GM19397 (cell line): ENCODE data around the gene TRNAU1AP.
"Not testable (repeated sequence)": the region's sequence is repeated elsewhere in the genome, so short reads cannot be mapped to it uniquely, and the experiment has no call there.

Experiments
- ATAC-seq: cut with Tn5 transposase; IDR thresholded peaks from one replicate; pipeline ENCODE4 v1.9.1; 2021; ENCODE audit warnings: mild to moderate bottlenecking, moderate library complexity; ENCODE audit not compliant: unreplicated experiment

TRNAU1AP gene

GRCh38 chr1:28552758-28553663 is at the start of gene TRNAU1AP:
TRNAU1AP (plus strand) TSS chr1:28553085; CDS start chr1:28553111, 26 bp downstream.
- ATAC-seq, result peak; percentile 92

- no peak for ATAC-seq
Measured at GRCh38 chr1:28503117-28503516, 49.8 kb upstream of the TRNAU1AP start.

DNA sequence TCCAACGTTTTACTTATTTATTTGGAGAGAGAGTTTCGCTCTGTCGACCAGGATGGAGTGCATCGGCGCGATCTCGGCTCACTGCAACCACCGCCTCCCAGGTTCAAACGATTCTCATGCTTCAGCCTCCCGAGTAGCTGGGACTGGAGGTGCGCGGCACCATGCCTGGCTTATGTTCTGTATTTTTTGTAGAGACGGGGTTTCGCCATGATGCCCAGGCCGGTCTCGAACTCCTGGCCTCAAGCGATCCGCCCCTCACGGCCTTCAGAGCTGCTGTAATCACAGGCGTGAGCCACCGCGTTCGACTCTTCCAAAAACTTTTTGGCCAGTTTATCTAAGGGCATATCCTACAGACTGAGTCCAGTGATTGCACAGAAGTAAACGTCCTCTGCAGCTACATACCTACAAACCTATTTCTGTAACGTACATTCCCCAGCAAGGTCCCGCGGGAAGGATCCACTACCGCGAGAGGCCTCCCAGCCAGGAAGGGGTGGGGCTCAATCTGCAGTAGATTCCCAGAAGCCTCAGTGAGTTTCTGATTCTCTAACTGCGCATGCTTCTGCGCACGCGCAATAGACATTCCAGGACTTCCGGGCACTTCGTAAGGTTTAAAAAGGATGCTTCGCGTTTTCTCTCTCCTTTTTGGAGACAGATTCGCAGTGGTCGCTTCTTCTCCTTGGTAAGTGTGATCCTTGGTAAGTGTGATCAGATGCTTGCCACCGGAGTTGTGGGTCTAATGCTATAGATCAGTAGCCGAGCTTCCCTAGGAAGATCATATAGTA is 47.3 kb upstream of the TRNAU1AP start, which contains the start of gene RCC1:
RCC1 (plus strand) TSS at position 638 of the 782 bp plus-strand sequence. CDS start 23,824 bp downstream, outside the sequence.
- ATAC-seq, result peak; percentile 76

GRCh38 chr1:28506907-28507246 is 46.0 kb upstream of the TRNAU1AP start:
- no peak for ATAC-seq

- ATAC-seq, result no peak
Measured at GRCh38 chr1:28507247-28507645, 45.6 kb upstream of the TRNAU1AP start.

DNA sequence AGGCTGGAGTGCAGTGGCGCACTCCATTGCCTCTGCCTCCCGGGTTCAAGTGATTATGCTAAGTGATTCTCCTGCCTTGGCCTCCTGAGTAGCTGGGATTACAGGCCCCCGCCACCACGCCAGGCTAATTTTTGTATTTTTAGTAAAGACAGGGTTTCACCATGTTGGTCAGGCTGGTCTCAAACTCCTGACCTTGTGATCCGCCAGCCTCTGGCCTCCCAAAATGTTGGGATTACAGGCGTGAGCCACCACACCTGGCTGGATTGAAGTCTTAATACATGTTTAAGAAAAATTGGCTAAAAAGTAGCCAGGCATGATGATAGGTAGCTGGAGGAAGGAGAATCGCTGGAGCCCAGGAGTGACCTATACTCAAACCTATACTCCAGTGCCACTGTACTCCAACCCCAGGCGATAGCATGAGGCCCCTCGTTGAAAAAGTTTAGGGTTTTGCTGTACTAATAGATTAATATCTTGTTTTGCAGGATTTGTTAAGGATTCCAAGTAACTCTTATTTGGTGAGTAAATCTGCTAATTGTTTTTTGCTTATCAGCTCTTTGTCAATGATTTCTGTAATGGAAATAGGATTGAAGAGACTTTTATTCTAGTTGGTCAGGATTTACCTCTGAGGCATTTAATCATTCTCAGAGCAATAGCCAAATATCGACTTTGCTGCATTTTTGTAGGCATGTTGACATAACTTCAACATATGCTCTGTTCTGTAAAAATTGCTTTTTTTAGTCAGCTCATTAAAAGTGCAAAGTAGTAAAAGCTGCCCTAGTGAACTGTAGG is 45.0 kb upstream of the TRNAU1AP start:
- ATAC-seq, result no peak

GRCh38 chr1:28508435-28508754 is 44.5 kb upstream of the TRNAU1AP start:
- ATAC-seq, result no peak

DNA sequence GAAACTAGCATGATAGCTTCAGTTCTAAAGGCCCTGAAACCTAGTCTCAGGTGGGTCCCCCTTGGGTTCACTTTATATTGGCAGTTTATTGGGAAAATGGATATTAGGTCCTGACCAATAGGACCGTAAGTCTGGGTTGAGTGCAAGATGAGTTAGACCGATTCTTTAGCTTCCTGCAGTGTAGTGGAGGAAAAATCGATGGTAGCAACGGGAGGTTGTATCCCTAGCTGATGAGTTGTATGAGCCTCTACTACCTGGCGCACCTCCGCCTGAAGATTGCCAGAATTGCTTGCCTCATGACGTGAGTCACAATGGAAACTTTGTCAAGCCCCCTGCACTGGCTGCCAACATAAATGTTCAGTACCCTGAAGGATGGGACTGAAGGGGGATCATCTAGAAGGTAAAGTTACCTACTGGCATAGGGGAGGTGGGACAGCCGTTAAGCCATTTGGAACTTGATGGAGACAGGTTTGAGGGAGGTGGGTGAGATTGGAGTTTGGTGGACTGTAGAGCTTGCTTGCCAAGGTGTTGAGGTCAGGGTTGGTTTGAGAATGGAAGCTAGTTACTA is 43.1 kb upstream of the TRNAU1AP start:
- ATAC-seq, result no peak

GRCh38 chr1:28510273-28510969 is 42.5 kb upstream of the TRNAU1AP start:
- ATAC-seq, result no peak

GRCh38 chr1:28510970-28511440 is 41.9 kb upstream of the TRNAU1AP start:
- no peak for ATAC-seq

DNA sequence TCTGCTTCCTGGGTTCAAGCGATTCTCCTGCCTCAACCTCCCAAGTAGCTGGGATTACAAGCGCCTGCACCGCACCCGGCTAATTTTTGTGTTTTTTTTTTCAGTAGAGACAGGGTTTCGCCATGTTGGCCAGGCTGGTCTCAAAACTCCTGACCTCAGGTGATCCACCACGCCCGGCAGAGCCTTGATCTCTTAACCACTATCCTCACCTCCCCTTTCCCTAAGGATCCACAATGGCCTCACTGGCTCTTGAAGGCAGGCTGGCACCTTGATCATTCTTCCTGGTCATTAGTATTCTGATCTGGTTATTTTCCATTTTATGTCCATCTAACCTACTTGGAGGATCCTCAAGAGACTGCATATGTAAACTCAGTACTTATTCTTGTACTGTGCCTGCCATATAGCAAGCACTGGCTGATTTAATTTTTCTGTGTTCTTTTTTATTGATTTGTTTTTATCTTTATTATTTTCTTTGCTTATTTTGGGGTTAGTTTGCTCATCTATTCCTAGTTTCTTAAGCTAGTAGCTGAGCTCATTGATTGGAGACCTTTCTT is 40.8 kb upstream of the TRNAU1AP start:
- ATAC-seq, result no peak

DNA sequence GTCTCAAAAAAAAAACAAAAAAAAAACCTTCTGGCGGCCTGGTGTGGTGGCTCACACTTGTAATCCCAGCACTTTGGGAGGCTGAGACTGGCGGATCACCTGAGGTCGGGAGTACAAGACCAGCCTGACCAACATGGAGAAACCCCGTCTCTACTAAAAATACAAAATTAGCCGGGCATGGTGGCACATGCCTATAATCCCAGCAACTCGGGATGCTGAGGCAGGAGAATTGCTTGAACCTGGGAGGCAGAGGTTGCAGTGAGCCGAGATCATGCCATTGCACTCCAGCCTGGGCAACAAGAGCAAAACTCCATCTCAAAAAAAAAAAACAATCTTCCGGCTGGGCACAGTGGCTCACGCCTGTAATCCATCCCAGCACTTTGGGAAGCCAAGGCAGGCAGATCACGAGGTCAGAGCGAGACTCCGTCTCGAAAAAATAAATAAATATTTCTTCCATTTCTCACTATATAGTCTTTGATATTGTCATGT is 38.4 kb upstream of the TRNAU1AP start:
- not testable (repeated sequence) for ATAC-seq

DNA sequence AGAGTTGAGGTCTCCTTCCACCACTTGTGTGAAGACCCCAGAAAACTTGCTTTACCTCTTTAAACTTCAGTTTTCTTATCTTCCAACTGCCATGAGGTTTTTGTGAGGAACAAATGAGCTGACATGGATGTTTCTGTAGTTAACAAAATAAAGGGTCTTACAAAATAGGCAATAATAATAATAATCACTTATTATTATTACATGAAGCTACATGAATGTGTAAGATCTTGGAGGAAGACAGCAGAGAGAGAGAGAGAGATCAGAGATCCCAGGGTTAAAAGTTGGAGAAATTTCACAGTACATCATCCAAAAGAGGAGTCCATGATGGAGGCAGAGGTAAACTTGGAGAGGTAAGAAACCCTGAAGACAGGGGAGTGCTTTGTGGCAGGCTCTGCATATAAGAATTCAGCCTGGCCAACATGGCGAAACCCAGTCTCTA is 36.3 kb upstream of the TRNAU1AP start:
- ATAC-seq, result no peak

DNA sequence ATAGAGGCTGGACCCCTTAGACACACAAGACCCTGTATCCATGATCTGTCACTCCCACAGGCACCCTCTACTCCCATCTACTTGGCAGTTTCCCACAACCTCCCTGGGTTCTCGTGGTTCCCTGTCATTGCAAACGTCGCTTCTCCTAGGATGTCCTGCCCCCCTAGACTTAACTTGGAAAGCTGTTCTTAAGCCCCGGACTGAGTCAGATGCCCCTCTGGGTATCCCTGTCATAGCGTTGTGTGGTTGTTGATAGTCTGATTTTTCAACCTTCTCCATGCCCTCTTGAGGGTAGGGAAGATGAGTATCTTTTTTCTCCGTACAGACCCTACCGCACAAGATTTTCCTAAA is 35.3 kb upstream of the TRNAU1AP start:
- no peak for ATAC-seq

- ATAC-seq, result peak; percentile 69
Measured at GRCh38 chr1:28518000-28518744, 34.7 kb upstream of the TRNAU1AP start.

- peak; percentile 6 for ATAC-seq
Measured at GRCh38 chr1:28518745-28519341, 34.0 kb upstream of the TRNAU1AP start.

- ATAC-seq, result no peak
Measured at GRCh38 chr1:28519946-28520725, 32.7 kb upstream of the TRNAU1AP start.

DNA sequence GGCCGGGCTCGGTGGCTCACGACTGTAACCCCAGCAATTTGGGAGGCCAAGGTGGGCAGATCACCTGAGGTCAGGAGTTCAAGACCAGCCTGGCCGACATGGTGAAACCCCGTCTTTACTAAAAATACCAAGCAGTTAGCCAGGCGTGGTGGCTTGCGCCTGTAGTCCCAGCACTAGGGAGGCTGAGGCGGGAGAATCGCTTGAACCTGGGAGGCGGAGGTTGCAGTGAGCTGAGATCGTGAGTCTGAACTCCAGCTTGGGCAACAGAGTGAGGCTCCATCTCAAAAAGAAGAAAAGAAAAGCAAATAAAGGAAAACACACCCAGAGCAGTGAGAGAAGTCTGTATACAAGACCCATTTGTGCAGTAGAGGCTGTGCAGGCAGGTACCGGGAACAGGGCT is 32.1 kb upstream of the TRNAU1AP start:
- not testable (repeated sequence) for ATAC-seq
